AG04450 (cell line): Measurements from ENCODE around the gene AKAP4. TPM values are rescaled to one million over a fixed set of nuclear protein-coding genes. Genes with fewer than 3 reads are reported as not detected.

Experiments
- CTCF ChIA-PET: fragments of 300-600, 350-600 bp; formaldehyde crosslinking; extraction: SDS; loops from one replicate; lab custom pipeline; 2022; ENCODE audit warnings: antibody characterized with exemption, inconsistent platforms; lab: Charles Lee
- POLR2A ChIA-PET: fragments of 350-600 bp; formaldehyde crosslinking; extraction: SDS; loops from one replicate; lab custom pipeline; 2021; ENCODE audit warnings: antibody characterized with exemption, inconsistent platforms; lab: Yijun Ruan, JAX
- DNase-seq: peaks from one replicate; pipeline ENCODE4 v3.0.0-alpha.2; 2011; ENCODE audit warnings: low read depth, low spot score
- H3K27ac ChIP-seq: one replicate; pipeline ENCODE4 v1.5.1; 2012; ENCODE audit warnings: low read depth, low read length, control low read depth
- H3K27me3 ChIP-seq: one replicate; pipeline ENCODE4 v1.6.0; 2012; ENCODE audit warnings: low read length; ENCODE audit not compliant: control insufficient read depth, insufficient read depth
- H3K4me3 ChIP-seq: 2 replicates; pipeline ENCODE4 v1.5.1; 2011; ENCODE audit warnings: mild to moderate bottlenecking, low read depth, low read length, control low read depth
- H3K9me3 ChIP-seq: 2 replicates; pipeline ENCODE4 v1.5.1; 2012; ENCODE audit warnings: low read length; ENCODE audit not compliant: control insufficient read depth, insufficient read depth
- polyA plus RNA-seq: library from polyadenylated mRNA; depleted of rRNA; stranded (reverse); fragments of >200 nt; gene quantifications from 2 replicates; pipeline ENCODE4 v1.2.3, GENCODE V29; 2011; rRNA removed
- small RNA-seq: library from RNA; depleted of rRNA; stranded (forward); fragments of <200 nt; gene quantifications from one replicate; pipeline ENCODE3, GENCODE V24; 2012; ENCODE audit warnings: low read depth; ENCODE audit not compliant: insufficient read length
- TF ChIP-seq, protein P1 (sequence below): IDR thresholded peaks from 2 replicates; pipeline ENCODE4 v1.5.1; 2011; ENCODE audit warnings: low read depth, low read length, control low read depth, inconsistent platforms

Gene AKAP4
- polyA plus RNA-seq, 1 experiment = not detected

GRCh38 chrX:50157545-50158135, 43.2 kb downstream of the AKAP4 start:
- Histone ChIP-seq H3K9me3 (no peaks in the 10 kb centered on the region), H3K27ac (no peak overlapping the region), H3K4me3 (no peak overlapping the region), H3K27me3 (no peaks in the 10 kb centered on the region)
- ChIA-PET CTCF (no interaction called here), POLR2A (no interaction called here)
- TF ChIP-seq, protein P1, sequence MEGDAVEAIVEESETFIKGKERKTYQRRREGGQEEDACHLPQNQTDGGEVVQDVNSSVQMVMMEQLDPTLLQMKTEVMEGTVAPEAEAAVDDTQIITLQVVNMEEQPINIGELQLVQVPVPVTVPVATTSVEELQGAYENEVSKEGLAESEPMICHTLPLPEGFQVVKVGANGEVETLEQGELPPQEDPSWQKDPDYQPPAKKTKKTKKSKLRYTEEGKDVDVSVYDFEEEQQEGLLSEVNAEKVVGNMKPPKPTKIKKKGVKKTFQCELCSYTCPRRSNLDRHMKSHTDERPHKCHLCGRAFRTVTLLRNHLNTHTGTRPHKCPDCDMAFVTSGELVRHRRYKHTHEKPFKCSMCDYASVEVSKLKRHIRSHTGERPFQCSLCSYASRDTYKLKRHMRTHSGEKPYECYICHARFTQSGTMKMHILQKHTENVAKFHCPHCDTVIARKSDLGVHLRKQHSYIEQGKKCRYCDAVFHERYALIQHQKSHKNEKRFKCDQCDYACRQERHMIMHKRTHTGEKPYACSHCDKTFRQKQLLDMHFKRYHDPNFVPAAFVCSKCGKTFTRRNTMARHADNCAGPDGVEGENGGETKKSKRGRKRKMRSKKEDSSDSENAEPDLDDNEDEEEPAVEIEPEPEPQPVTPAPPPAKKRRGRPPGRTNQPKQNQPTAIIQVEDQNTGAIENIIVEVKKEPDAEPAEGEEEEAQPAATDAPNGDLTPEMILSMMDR = no peak
- no peak for DNase-seq

DNA sequence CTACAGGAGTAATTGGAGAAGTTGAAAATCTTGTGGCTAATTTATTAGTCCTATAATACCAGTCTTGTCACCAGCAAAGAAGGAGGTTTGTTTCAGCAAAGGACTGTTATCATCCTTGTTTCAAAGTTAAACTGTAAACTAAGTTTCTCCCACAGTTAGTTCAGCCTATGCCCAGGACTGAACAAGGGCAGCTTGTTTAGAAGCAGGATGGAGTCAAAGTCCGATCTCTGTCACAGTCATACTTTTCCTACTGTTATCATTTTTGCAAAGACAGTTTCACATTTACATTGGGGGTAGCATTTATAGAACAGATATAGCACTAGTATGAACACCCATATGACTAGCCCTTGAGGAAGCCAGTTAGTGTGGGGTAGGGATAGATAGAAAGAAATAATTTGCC, 46.4 kb downstream of the AKAP4 start:
- no peaks in the 10 kb centered on the region for H3K27me3 ChIP-seq
- H3K27ac ChIP-seq = no peak overlapping the region
- no peak overlapping the region for H3K4me3 ChIP-seq
- DNase-seq = no peak
- CTCF ChIA-PET = no interaction called here
- POLR2A ChIA-PET = no interaction called here
- no peaks in the 10 kb centered on the region for H3K9me3 ChIP-seq
- TF ChIP-seq, protein P1 = no peak

DNA sequence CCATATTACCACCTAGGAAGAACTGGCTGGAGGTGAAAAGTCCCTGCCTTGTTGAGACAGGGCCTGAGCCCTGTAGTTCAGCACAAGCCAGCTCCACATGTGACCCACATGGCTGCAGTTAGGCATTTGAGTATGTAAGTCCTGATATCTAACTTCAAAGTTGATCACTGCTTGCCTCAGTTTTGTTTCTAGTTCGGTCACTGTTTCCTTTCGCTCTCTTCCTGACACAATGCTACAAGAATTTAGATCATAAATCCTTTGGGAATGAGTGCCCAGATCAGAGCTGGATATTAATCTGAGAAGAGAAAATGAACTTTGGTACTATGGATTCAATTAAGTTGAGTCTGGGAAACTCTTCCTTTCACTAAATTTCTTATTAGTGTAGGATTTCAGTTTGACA, 48.4 kb downstream of the AKAP4 start:
- DNase-seq = no peak
- Histone ChIP-seq H3K4me3 (no peak overlapping the region), H3K9me3 (no peaks in the 10 kb centered on the region), H3K27ac (no peak overlapping the region), H3K27me3 (no peaks in the 10 kb centered on the region)
- POLR2A ChIA-PET = no interaction called here
- TF ChIP-seq, protein P1 = no peak
- CTCF ChIA-PET = no interaction called here

- TF ChIP-seq, protein P1 = no peak
- no peak overlapping the region for H3K27ac ChIP-seq
- POLR2A ChIA-PET = no interaction called here
These were observed 52.8 kb downstream of the AKAP4 start for GRCh38 chrX:50147972-50148371.

More at GRCh38 chrX:50147972-50148371, 52.8 kb downstream of the AKAP4 start:
- CTCF ChIA-PET = no interaction called here
- no peak for DNase-seq
- no peaks in the 10 kb centered on the region for H3K27me3 ChIP-seq
- H3K4me3 ChIP-seq = no peak overlapping the region
- no peaks in the 10 kb centered on the region for H3K9me3 ChIP-seq

Small RNA genes within 50 kb of the gene (small RNA-seq; reads per million reads assigned to genes)
- not detected for gene PYY3
- gene RF00019 = not detected

Other genes with a start within 250 kb of the AKAP4 start
- gene CCNB3, start 3.8 kb upstream of the AKAP4 start, polyA plus RNA-seq = 0.05 and 0.07 TPM in 2 replicates